Retina (tissue), 1 donor: Measurements from ENCODE around the gene GNAI1.
"Not testable (repeated sequence)": the region's sequence is repeated elsewhere in the genome, so short reads cannot be mapped to it uniquely, and the experiment has no call there.

Source experiments
- DNase-seq: peaks from one replicate; pipeline ENCODE4 v3.0.0-alpha.2; 2016

The GNAI1 gene

DNA sequence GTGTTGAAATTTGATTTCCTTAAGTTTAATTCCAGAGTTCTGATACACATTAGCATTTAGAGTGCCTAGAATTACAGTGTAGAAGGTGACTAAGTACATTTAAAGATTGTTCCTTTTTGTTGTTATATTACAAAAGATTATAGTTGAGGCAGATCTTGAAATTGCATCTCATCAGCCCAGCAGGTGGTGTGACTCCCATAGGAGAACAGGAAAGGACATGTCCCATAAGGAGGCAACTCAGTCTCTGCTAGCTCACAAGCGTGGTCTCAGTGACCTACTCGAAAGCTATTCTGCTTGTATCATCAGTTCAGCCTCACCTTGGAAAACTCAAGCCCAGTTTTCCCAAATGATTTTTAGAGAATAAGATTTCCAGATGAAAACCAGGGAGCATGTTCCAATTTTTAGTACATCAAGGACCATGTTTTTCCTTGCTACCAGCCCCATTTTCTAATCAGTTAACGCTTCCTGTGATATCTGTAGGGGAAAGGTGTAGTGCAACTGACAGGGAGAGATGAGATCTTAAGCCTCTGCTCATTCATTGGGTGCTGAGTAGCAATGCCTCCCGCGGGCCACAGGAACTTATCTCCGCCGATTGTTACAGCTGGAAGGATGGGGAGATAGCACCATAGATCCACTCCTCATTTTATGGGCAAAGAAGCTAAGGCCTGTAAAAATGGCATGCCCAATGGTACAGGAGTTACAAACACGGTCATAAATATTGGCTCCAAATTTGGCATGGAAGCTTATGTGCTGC is 1.1 kb upstream of the GNAI1 start:
- DNase-seq = peak; percentile 16

DNA sequence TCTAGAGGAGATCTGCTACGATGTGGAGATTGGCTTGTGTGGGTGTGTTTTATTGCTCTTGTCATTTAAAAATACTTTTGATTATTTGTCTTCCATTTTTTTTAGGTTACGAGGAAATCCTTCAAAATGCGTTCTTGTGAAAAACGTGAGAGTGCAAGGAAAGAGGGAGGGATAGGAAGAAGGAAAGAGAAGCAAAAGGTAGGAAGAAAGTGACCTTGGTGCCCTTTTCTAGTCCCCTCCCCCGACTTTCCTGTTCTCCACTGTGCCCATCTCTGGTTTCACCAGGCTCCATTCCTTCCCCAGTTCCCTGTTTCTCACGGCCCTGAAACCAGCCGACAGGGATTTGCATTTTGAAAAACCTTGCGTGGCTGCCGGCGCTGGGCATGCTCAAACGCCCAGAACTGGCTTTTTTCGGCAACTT is 506 bp upstream of the GNAI1 start:
- DNase-seq = no peak

DNA sequence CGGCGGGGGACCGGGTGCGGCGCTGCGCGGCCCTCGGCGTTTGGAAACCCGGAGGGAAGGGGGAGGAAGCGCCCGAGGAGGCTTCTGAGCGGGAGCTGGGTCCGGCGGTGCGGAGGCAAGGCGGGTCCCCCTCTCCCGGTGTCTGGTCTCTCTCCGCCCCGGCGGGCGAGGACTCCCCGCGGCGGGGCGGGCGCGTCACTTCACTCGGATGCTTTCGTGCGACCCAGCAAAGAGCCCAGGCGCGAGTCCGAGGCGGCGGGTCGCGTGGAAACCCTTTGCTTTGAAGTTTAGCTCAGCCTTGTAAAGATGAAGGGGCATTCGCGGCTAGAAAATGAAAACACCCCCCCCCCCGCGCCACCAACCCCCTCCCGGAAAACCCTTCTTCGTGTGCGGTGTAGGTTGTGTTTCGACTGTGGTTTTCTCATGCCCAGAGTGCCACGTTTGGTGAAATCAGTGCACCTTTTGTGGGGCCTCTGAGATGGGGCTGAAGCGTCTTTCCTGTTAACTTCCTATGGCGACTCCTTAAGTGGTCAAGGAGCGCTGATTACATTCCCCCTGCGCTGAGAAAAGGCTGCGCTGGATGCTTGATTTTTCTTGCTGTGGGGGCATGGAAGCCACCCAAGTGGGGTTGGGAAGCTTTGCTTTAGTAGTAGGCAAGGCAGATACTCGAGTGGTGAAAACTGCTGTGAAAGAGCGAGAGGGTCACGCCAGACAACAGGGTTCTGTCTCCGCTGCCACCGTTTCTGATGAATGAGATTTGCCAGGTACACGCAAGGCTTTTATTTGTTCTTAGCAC is 876 bp downstream of the GNAI1 start:
- peak; percentile 70 for DNase-seq

DNA sequence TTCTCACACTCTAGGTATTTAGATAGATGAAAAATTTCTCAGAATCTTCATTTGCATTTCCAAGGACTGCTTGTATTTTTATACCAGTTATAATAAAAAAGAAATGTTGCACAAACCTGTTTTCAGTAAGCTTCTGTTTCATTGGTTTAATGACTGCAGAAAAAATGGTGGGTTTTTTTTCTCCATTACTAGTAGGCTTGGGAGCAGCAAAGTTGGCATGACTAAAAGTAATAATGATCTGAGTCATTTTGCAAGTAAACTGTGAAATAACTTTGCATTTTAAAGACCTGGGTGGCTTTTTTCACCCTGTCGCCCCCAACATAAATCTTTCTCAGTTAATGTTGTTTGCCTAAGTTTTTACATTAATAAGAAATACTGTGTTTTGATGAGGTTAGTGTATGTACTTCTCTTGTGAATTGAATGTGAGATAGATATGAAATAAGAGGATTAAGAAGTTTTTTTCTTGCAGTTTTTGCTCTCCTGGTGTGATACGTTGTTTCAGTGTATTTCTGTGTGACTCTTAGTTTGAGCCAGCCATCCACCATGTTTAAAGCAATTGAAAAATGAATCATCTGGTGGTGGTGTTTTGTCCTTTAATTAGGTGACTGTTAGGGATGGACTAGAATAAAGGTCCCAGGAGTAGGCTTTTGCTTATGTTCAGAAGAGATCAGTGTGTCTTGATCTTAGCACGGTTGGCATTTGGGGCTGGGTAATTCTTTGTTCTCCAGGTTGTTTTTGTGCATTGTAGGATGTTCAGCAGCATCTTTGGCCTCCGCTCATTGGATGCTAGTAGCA is 1.8 kb downstream of the GNAI1 start:
- peak; percentile 40 for DNase-seq

DNA sequence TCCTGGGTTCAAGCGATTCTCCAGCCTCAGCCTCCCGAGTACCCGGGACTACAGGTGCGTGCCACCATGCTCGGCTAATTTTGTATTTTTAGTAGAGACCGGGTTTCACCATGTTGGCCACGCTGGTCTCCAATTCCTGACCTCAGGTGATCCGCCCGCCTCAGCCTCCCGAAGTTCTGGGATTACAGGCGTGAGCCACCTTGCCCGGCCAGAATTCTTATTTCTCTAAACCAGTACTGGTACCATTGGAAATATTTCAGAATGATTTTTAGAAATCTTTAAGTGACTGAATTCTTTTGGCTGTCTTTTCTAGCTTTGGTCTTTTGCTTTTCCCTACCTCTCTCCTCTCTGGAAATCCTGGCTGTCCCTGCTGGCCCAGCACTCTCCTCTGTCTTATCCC is 2.8 kb downstream of the GNAI1 start:
- no peak for DNase-seq

DNA sequence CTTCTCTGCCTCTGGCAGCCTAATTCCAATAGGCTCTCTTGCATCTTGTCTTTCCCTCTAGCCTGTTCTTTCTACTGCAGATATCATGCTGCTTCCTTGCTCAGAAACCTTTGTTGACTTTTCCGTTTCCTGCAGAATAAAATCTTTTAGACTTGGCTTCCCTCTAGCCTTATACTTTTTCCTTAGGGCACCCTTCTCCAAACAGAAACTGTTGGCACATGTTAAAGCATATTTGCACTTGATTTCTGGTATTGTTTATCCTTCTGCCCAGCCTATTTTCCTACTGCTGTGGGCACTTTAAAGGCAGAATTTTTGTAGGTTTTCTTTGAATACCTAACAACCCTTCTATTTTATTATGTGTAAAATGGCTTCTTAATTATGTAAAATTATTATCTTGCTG is 4.6 kb downstream of the GNAI1 start:
- no peak for DNase-seq

DNA sequence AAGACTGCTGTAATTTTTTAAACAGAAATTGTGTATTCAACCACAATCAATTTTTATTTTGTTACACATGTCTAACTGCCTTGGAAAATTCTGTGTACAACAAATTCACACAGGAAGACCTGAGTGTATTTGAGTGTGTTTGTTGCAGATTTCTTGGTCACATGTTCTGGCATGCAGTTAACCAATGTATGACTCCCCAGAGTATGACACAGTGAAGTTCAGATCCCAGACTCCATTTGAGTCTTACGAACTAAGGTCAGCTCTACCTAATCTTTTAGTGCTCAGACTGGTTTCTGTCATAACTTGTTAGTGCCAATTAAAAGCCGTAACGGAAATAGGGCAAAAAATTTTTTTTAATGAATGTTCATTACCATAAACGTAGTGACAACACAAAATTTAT is 5.8 kb downstream of the GNAI1 start:
- no peak for DNase-seq

DNA sequence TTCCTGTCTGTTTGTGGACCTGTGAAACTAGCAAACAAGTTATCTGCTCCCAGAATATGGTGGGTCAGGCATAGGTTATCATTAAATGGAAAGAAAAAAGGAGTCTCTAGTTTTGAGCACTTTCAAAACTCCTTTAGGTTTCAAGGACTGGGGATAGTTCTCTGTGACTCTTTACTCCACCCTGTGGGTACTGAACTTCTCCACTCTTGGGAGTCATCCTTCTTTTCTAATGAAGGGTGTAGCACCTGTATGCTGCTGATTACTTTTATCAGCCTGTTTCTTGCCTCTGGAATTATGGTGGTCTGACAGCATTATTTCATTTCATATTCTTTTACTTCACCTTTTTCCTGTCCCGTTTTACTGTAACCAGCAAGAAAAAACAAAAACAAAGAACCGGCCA is 6.7 kb downstream of the GNAI1 start:
- DNase-seq = no peak

DNA sequence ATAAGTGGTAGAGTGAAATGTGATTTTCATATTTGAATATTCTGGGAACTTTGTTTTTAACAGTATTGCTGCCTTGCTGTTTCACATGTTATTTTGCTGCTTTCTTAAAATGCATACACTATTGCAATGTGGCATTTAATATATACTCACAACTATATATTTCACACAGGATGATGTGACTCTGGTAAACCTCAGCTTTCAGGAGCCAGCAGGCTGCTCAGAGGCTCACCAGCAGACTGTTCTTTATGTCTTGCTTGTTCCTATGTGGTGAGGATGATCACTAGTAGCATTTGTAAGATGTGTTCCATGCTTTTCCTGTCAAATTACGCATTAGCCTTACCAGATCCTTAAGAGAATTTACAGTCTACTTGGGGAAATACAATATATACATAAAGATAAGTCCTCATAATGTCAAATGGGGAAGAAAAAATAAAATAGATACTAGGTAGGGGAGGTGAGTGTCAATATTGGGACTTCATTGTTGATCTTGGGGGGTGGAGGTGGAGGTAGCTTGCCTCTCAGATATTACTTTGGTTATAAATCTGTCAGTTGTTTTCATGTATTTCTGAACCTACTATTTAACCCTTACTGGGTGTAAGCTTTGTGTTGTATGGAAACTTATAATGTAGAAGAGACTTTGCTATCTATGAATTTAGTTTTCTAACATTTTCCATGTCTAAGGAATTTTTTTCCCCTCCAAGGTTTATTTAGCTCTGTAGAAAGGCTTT is 8.4 kb downstream of the GNAI1 start:
- DNase-seq = no peak

DNA sequence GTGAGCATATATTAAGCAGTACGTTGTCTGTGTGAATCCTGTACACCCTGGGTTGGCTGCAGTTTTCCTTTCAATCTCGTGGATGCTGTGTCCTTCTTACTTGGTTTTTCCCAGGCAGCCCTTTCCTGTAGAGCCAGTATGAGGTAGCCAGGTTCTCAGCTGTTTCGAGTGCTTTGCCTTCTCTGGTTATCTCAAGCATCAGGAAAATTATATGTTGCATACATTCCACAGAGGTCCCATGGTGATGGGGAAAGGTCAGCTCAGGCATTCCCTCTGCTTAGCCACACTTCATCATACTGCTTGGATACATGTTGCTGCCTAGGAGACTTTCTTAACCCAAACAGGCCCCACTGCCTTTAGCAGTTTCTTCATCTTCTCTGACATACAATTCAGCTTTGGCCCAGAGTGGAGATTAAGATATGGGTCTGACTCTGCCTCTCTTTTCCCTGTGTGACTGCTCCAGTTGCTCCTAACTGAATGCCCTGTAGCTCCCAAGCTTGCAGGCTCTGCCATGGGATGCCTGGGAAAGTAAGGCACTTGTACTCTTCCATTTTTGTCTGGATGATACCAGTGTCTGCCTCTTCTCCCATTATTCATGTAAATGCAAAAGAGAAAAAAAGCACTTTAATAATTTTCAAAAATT is 11.3 kb downstream of the GNAI1 start:
- peak; percentile 23 for DNase-seq

DNA sequence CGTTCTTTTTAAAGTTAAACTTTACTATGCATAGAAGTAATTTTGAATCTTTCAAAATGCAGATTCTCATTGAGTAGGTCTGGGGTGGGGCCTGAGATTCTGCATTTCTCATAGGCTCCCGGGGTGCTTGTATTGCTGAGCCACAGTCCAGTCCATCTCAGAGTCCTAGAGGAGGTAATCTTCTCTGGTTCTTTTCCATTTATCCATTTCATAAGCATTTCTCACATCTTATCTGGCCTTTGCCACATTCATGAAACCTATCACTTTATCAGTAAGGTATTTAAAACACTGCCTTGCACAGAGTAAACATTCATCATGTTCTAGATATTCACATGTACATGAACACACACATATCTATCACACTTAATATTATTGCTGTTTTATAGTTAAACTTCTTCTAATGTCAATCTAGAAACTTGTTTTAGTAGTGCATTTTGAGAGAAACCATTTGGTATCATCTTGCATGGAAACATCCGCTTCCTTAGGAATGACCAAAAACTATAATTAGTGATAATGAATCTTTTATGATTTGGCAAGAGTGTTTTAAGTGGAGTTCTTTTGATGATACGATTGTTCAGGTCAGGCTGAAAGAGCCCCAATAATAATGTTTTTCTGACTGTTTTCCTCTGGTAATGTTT is 12.0 kb downstream of the GNAI1 start:
- DNase-seq = no peak

DNA sequence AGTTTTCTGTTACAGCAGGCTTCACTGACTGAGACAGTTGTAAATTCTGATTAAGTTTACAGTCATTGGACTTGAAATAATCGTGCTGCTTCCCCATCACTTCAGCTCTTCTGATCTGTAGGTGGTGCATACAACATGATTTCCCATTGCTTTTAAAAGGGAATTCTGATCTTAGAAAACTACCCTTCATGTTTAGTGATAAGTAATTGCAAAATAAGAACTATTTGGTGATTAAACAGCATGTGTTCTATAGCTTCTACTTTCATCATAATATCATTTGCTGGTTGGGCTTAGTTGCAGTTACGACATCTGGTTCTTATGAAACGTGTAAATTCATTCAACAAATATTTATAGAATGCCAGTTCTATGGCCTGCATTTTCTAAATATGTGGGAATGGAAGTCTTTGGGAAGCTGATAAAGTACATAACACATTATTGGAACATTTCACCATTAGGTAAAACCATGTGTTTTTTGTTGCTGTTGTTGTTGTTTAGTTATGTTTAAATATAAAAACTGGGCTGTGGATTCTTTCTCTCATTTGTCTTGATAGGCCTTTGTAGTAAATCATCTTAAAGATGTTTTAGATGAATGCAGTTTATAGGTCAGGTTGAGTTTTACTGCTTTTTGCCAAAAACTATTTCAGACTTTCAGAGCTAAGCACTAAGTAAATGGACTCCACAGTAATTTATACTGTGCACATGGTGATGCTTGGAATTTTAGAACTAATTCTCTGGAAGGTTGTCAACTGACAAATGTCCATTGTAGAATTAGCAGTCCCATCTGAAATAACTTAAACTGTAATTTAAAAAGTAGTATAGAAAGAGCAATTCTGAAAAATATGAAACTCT is 13.1 kb downstream of the GNAI1 start:
- no peak for DNase-seq

DNA sequence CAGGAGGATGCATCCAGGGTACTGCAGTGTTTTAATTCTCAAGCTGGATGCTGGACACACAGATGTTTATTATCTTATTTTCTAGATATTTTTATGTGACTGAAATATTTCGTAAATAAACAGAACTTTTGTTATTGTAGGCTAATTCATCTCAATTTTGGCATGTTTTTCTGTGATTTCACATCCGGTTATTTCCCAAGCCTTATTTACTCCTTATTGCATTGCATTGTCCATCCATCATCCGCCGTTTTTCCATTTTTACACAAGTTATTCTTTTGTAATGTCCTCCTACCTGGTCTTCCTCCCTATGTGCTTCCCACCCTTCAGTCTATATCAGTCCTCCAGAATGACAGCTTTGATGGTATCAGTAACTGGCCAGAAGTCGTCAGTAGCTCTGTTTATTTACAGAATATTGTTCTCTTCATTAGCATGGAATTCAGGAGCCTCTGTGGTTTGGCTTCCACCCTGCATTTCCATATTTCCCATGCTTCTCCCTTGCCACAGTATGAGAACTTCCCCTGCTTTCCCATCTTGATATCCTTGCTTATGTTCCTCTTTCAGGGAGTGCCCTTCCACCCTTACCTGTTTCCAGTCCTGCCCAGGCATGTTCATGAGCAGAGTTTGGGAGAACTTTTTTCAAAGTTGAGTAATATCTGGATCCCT is 16.1 kb downstream of the GNAI1 start:
- DNase-seq = no peak

DNA sequence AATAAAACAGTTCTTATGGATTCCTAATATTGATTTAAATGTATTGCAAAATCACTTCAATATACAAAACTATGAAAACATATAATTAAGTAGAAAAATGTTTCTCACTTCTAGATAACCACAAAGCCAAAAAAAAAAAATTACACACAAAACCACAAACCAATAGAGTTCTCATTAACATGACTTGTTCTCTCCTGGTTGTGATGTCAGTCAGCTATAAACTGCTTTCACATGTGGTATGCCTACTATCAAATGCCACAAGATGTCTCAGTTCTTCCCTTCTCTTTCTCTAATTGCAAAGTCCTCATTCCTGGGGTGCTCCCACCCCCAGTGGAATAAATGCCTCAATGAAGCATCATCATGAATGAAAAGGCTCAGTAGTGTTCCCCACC is 16.6 kb downstream of the GNAI1 start:
- DNase-seq = no peak

DNA sequence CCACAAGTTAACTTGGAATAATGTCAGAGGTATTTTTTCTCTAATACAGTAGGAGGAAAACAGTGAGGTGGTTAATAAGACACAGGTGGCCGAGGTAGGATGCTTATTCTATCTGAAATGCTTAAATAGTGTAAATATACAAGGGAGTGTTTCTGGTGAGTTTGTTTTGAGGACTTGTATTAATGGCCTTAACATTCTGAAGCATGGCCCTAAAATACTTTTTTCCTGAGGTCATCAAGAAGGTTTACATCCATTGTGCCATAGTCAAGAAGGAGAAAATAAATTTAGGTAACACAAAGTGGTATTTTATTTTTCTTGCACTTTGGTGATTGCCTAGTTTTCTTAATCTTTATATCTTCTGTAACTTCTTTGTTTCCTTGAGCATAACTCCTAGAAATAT is 18.8 kb downstream of the GNAI1 start:
- DNase-seq = no peak

DNA sequence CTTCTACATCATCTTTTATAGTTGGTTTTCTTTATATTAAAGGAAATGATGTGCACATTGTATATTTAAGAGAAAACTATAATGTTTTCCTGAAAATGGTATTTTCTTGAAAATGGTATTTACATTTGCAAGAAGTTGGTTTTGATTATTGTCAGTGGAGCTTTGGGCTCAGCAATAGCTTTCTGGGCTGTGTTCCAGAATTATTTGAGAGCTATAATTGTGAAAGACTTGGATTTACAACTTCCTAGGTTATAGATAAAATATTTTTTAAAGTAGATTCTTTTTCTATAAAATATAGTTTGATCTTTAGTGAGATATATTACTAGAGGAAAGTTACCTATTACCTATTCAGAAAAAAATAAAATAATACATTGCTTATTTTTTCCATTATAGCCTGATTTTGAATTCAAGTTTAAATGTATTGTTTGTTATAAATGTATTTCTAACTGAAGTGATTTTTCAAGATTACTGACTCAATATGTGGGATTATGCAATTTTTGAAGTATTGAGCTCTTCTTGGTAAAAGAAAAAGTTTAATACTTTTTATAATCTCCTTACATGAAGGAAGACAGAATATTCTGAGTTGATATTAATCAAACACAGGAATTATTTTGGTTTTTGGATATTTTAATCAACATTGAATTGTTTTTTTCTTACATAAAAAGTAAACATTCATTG is 20.2 kb downstream of the GNAI1 start:
- no peak for DNase-seq

DNA sequence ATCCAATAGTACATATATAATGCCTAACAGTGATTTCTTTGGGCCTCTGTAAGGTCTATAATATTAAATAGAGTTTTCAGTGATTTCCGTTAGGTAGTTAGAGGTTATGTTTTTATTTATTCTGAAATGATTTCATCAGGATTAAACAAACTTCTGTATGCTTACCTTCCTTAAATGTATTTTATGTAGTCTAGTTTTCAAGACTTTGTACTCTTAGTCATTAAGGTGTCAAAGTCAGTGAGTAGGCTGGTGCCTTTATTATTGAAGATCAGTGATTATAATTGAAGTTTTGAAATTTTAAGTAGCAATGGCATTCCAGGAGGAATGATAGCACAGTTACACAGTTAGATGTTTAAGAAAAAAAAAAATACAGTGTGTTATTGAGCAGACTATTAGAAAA is 20.7 kb downstream of the GNAI1 start:
- no peak for DNase-seq

DNA sequence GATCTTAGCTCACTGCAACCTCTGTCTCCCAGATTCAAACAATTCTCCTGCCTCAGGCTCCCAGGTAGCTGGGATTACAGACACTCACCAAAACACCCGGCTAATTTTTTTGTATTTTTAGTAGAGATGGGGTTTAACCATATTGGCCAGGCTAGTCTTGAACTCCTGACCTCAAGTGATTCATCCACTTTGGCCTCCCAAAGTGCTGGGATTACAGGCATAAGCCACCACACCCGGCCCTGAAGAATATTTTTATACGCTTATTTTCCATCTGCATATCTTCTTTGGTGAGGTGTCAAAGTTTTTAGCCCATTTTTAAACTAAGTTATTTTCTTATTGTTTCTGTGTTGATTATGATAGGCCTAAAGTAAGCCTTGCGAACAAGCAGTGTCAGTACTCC is 23.1 kb downstream of the GNAI1 start:
- not testable (repeated sequence) for DNase-seq

DNA sequence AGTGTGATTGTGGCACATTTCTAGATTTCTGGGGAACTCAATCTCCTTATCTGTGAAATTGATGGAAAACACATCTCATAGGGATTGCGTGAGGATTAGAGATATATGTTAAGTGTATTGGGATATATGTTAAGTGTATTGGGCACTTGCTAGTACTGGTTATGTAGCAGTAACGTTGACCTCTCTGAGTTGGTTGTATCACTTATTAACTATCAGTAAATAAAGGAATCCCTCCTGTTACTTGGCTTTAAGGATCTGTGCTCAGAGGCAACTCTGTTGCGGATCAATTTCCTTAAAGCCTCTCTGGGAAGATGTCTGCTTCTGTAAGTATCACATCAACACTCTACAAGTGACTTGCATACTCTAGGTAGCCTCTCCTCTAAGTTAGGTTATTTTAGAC is 25.2 kb downstream of the GNAI1 start:
- DNase-seq = no peak

DNA sequence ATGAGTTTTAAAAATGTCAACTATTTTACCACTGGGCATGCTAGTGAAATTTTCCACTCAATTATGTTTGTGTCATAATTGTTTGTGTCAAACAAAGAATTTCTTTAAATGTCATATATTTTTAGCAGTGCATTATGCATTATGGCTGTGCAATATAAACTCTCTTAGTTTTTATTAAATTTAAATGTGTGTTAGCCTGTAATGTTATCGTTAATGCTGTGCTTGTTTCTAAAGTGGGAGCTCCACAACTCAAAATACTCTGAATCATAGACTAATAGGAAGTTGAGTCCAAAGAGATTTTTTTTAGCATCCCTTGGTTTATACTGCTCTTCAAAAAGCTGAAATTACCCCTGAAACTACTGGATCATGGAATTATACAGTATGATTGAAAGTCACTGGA is 26.8 kb downstream of the GNAI1 start:
- DNase-seq = no peak
